ENCODE data around the gene ZNF780B. TPM values are rescaled to one million over a fixed set of nuclear protein-coding genes. Genes with fewer than 3 reads are reported as not detected.

The ZNF780B gene
- total and polyA plus RNA-seq, 2 of the 8 experiments (the other 6 are each of a cell fraction or from before 2014, with no cell fraction given), result 3.1 to 22.4 TPM

DNA sequence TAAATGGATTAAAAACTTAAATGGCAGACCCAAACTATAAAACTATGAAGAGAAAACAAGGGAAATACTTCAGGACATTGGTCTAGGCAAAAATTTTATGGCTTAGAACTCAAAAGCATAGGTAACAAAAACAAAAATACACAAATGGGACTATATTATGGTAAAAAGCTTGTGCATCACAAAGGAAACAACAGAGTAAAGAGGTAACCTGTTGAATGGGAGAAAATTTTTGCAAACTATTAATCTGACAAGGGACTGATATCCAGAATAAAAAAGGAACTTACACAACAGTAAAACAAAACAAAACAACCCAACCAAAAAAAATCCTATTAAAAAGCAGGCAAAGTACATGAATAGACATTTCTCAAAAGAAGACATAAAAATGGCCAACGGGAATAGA lies 68.4 kb downstream of the ZNF780B start:
- no peak overlapping the region for H3K27ac ChIP-seq (ENCODE audit: low read depth, low read length)
- H3K18ac ChIP-seq (ENCODE audit: extremely low read depth, low read length), result no peak overlapping the region
- H4K5ac ChIP-seq (ENCODE audit: insufficient read length, low read depth, low read length), result no peak overlapping the region
- no peak overlapping the region for H3K4me2 ChIP-seq (ENCODE audit: insufficient read depth in 1 of 2, low read depth in 2 of 2, low read length in 2 of 2)
- H3K23me2 ChIP-seq (ENCODE audit: low read depth, low read length), result no peaks in the 10 kb centered on the region
- H3K4me1 ChIP-seq (replicated peaks in 1 of 4; ENCODE audit: control insufficient read depth in 3 of 4, insufficient read depth in 4 of 4, low read length in 3 of 4), result no peaks in the 10 kb centered on the region
- no peak overlapping the region for H2BK120ac ChIP-seq (replicated peaks; ENCODE audit: low read depth, low read length)
- no peak overlapping the region for H2BK15ac ChIP-seq (ENCODE audit: low read length)
- H3K27me3 ChIP-seq (replicated peaks in 1 of 4; ENCODE audit: control insufficient read depth in 3 of 4, extremely low read depth in 1 of 4, insufficient read depth in 3 of 4, low read length in 3 of 4), result no peaks in the 10 kb centered on the region
- peaks cover 0 to 26% of the 10 kb centered on the region in 2 experiments; a peak in 2 of 4 replicates for H3K79me2 ChIP-seq (ENCODE audit: control insufficient read depth in 1 of 2, insufficient read depth in 2 of 2, low read length in 2 of 2)
- H3K4ac ChIP-seq (replicated peaks; ENCODE audit: insufficient read length, low read depth, low read length), result no peak overlapping the region
- H3K56ac ChIP-seq (replicated peaks; ENCODE audit: insufficient read length, low read depth, low read length), result no peak overlapping the region
- peaks cover 0 to 12% (median 5%) of the 10 kb centered on the region in 4 experiments; a peak in 4 of 8 replicates for H3K36me3 ChIP-seq (ENCODE audit: control insufficient read depth in 2 of 4, insufficient read depth in 4 of 4, low read length in 3 of 4)
- no peak overlapping the region for H3K14ac ChIP-seq (ENCODE audit: insufficient read length)
- WGBS, 2 experiments (ENCODE audit: extremely low coverage in 1 of 2, insufficient coverage in 1 of 2, insufficient read length in 1 of 2, insufficient replicate concordance in 2 of 2, low coverage in 1 of 2, low lambda C conversion rate in 2 of 2, missing lambda C conversion rate in 1 of 2), result 94% methylated on average over 1 of the region's 1 CpG; no CpG with 5 or more reads in 1 of the 2 experiments
- peaks cover 6 to 10% of the 10 kb centered on the region in 2 experiments; a peak in 3 of 4 replicates for H3K9me3 ChIP-seq (ENCODE audit: insufficient read depth in 2 of 2, low read depth in 1 of 2, low read length in 1 of 2)
- no peak overlapping the region for H3K4me3 ChIP-seq (ENCODE audit: extremely low read depth in 1 of 4, insufficient read depth in 2 of 4, low read depth in 3 of 4, low read length in 4 of 4)
- POLR2A ChIA-PET (ENCODE audit: partially characterized antibody), result no interaction called here
- H4K91ac ChIP-seq (replicated peaks; ENCODE audit: insufficient read length, low read length), result no peak overlapping the region
- CTCF ChIA-PET (ENCODE audit: partially characterized antibody), result no interaction called here
- TF ChIP-seq GTF2F1 (IDR thresholded peaks at IDR 0.05; ENCODE audit: borderline replicate concordance, low read depth, low read length), result no peak
- no peak for TF ChIP-seq EZH2 (IDR thresholded peaks at IDR 0.05; ENCODE audit: low read depth, low read length, severe bottlenecking)
- no peak for TF ChIP-seq CEBPB (IDR thresholded peaks at IDR 0.05; ENCODE audit: low read depth, low read length)
- no peak for TF ChIP-seq NANOG (IDR thresholded peaks at IDR 0.05; ENCODE audit: insufficient read depth, low read depth, low read length, poor library complexity, severe bottlenecking)
- TF ChIP-seq POLR2AphosphoS5 (IDR thresholded peaks at IDR 0.05; ENCODE audit: low read depth, low read length), result no peak
- TF ChIP-seq SP1 (IDR thresholded peaks at IDR 0.05; ENCODE audit: low read depth, low read length), result no peak
- no peak overlapping the region for H2BK5ac ChIP-seq (ENCODE audit: low read depth, low read length)
- no peak for DNase-seq (ENCODE audit: low read depth in 1 of 2, low spot score in 2 of 2)
- no peak overlapping the region for H2AFZ ChIP-seq (ENCODE audit: low read length)
- no peak overlapping the region for H2AK5ac ChIP-seq (ENCODE audit: low read depth, low read length)
- H3K79me1 ChIP-seq (ENCODE audit: low read depth, low read length), result no peaks in the 10 kb centered on the region; the same call in 1 of the 2 replicates
- no peaks in the 10 kb centered on the region for H4K20me1 ChIP-seq (replicated peaks in 1 of 2; ENCODE audit: control insufficient read depth in 1 of 2, insufficient read depth in 2 of 2, low read length in 2 of 2)
- H2BK20ac ChIP-seq (ENCODE audit: low read length), result no peak overlapping the region
- no peak for FAIRE-seq
- no peak overlapping the region for H3K9ac ChIP-seq (replicated peaks in 1 of 4; ENCODE audit: extremely low read depth in 1 of 4, low read depth in 3 of 4, low read length in 3 of 4)
- no peak overlapping the region for H3K23ac ChIP-seq (ENCODE audit: insufficient read length)
- no peak overlapping the region for H2BK12ac ChIP-seq (ENCODE audit: low read depth, low read length)
- no peak overlapping the region for H4K8ac ChIP-seq (ENCODE audit: extremely low read depth, insufficient read depth, low read length)

All from H1 (cell line).